ENCODE data around the gene DOCK9.
A peak's percentile ranks its signal among the peaks of the same experiment; 100 is the strongest.

The DOCK9 gene

DNA sequence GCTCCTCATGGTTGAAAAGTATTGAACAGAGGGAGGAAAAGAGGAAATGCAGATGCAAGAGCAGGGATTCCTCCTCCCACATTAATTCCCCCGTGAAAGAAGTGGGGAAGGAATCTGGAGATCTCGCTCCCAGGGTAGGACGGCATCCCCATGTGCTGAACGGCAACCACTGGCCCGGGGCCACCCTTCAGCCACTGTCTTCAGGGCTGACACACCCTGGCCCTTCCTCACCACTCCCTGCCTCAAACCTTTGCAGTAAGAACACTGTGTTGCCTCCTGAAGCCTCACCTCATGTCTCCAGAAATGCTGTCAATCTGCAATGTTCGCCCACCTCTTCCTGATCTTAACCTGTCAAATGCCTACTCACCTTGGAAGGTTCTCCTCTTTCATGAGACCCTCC is 10.9 kb upstream of the DOCK9 start:
- no peak overlapping the region for H3K4me3 Mint-ChIP-seq
- H3K36me3 Mint-ChIP-seq, result peaks cover 3% of the 10 kb centered on the region
- peaks cover 86% of the 10 kb centered on the region for H3K4me1 Mint-ChIP-seq
- no peaks in the 10 kb centered on the region for H3K9me3 Mint-ChIP-seq
- H3K27me3 Mint-ChIP-seq, result no peaks in the 10 kb centered on the region
- H3K27ac Mint-ChIP-seq, result peak overlapping the region; percentile 70

- H3K27me3 Mint-ChIP-seq, result no peaks in the 10 kb centered on the region
- no peak overlapping the region for H3K4me3 Mint-ChIP-seq
- peaks cover 3% of the 10 kb centered on the region for H3K36me3 Mint-ChIP-seq
- peaks cover 85% of the 10 kb centered on the region for H3K4me1 Mint-ChIP-seq
- peak overlapping the region; percentile 70 for H3K27ac Mint-ChIP-seq
- no peaks in the 10 kb centered on the region for H3K9me3 Mint-ChIP-seq
Observed at GRCh38 chr13:98988277-98988676, 10.4 kb upstream of the DOCK9 start.

DNA sequence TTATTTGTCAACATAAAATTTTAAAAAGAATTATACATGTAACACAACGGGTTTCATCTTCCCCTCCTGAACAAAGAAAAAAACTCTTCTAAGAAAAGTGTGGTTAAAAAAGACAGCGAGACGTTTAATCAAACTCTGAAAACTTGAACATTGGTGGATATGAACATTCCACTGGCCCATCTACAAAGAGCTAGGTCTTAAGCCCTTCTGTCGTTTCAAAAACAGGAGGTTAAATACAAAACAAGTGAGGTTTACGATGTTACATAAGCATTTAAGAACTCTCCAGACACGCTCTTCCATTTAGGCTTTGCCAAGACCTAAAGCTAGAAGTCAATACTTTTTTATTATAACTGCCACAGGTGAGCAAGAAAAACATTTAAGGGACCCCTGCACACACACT is 9.4 kb upstream of the DOCK9 start:
- peak overlapping the region; percentile 47 for H3K4me3 Mint-ChIP-seq
- no peaks in the 10 kb centered on the region for H3K9me3 Mint-ChIP-seq
- H3K27ac Mint-ChIP-seq, result peak overlapping the region; percentile 81
- peaks cover 85% of the 10 kb centered on the region for H3K4me1 Mint-ChIP-seq
- H3K36me3 Mint-ChIP-seq, result peaks cover 3% of the 10 kb centered on the region
- no peaks in the 10 kb centered on the region for H3K27me3 Mint-ChIP-seq

GRCh38 chr13:98986226-98986846 is 8.5 kb upstream of the DOCK9 start:
- peaks cover 87% of the 10 kb centered on the region for H3K4me1 Mint-ChIP-seq
- no peak overlapping the region for H3K4me3 Mint-ChIP-seq
- H3K9me3 Mint-ChIP-seq, result peaks cover 4% of the 10 kb centered on the region
- H3K27ac Mint-ChIP-seq, result peak overlapping the region; percentile 35
- no peaks in the 10 kb centered on the region for H3K27me3 Mint-ChIP-seq
- H3K36me3 Mint-ChIP-seq, result peaks cover 5% of the 10 kb centered on the region

GRCh38 chr13:98985591-98985990 is 7.7 kb upstream of the DOCK9 start:
- peaks cover 4% of the 10 kb centered on the region for H3K9me3 Mint-ChIP-seq
- no peaks in the 10 kb centered on the region for H3K27me3 Mint-ChIP-seq
- H3K4me3 Mint-ChIP-seq, result no peak overlapping the region
- peaks cover 89% of the 10 kb centered on the region for H3K4me1 Mint-ChIP-seq
- H3K27ac Mint-ChIP-seq, result no peak overlapping the region
- peaks cover 5% of the 10 kb centered on the region for H3K36me3 Mint-ChIP-seq

DNA sequence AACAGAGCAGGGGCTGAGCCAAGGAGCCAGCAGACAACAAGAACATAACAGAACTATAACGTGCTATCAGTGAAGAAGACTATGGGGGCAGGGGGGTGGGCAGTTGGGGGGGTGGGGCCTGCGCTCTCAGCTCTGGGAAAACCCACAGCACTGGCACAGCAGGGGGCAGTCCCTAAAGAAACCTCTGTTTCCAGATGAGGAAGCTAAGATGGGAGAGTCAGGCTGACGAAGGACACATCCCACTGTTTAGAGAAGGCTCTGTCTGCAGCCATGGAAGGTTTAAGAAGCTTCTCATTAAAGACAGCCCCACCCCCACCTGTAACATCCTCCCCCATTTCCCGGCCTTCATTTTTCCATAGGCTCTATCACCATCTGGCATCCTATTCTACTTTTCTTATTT is 7.1 kb upstream of the DOCK9 start:
- peaks cover 89% of the 10 kb centered on the region for H3K4me1 Mint-ChIP-seq
- peaks cover 5% of the 10 kb centered on the region for H3K36me3 Mint-ChIP-seq
- H3K27ac Mint-ChIP-seq, result no peak overlapping the region
- no peak overlapping the region for H3K4me3 Mint-ChIP-seq
- no peaks in the 10 kb centered on the region for H3K27me3 Mint-ChIP-seq
- H3K9me3 Mint-ChIP-seq, result peaks cover 4% of the 10 kb centered on the region

GRCh38 chr13:98984118-98984517 is 6.3 kb upstream of the DOCK9 start:
- no peak overlapping the region for H3K4me3 Mint-ChIP-seq
- peaks cover 4% of the 10 kb centered on the region for H3K9me3 Mint-ChIP-seq
- H3K27me3 Mint-ChIP-seq, result no peaks in the 10 kb centered on the region
- peaks cover 5% of the 10 kb centered on the region for H3K36me3 Mint-ChIP-seq
- peaks cover 84% of the 10 kb centered on the region for H3K4me1 Mint-ChIP-seq
- H3K27ac Mint-ChIP-seq, result peak overlapping the region; percentile 23

DNA sequence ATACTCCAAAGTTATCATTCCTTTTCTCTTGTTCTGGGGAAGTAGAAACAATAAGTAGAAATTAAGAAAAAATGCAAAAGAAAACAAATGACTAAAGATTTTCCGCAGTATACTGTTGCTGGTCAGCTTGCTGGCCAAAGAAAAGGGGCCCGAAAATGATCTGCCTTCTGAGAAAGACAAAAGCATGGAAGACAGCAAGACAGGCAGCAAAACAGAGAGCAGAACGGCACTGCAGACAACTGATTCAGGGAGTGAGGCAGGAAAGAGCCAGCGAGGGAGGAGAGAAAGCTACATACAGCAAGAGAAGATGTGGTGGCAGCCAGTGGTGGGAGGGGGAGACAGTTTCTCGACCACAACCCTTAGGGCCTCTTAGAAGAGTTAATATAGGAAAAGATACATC is 5.3 kb upstream of the DOCK9 start:
- peak overlapping the region; percentile 65 for H3K27ac Mint-ChIP-seq
- H3K4me3 Mint-ChIP-seq, result no peak overlapping the region
- peaks cover 84% of the 10 kb centered on the region for H3K4me1 Mint-ChIP-seq
- no peaks in the 10 kb centered on the region for H3K27me3 Mint-ChIP-seq
- peaks cover 5% of the 10 kb centered on the region for H3K36me3 Mint-ChIP-seq
- H3K9me3 Mint-ChIP-seq, result peaks cover 4% of the 10 kb centered on the region

GRCh38 chr13:98981369-98982080 is 3.7 kb upstream of the DOCK9 start:
- Mint-ChIP-seq H3K36me3 (peaks cover 4% of the 10 kb centered on the region), H3K9me3 (peaks cover 4% of the 10 kb centered on the region), H3K27ac (peak overlapping the region; percentile 73), H3K4me1 (peaks cover 90% of the 10 kb centered on the region), H3K4me3 (peak overlapping the region; percentile 40), H3K27me3 (no peaks in the 10 kb centered on the region)

GRCh38 chr13:98979012-98979660 is 1.3 kb upstream of the DOCK9 start:
- Mint-ChIP-seq H3K9me3 (peaks cover 4% of the 10 kb centered on the region), H3K27me3 (no peaks in the 10 kb centered on the region), H3K27ac (peak overlapping the region; percentile 68), H3K4me3 (no peak overlapping the region), H3K36me3 (peaks cover 3% of the 10 kb centered on the region), H3K4me1 (peaks cover 88% of the 10 kb centered on the region)

- Mint-ChIP-seq H3K9me3 (peaks cover 4% of the 10 kb centered on the region), H3K27me3 (no peaks in the 10 kb centered on the region), H3K27ac (peak overlapping the region; percentile 68), H3K4me1 (peaks cover 89% of the 10 kb centered on the region), H3K36me3 (peaks cover 2% of the 10 kb centered on the region), H3K4me3 (no peak overlapping the region)
Observed at GRCh38 chr13:98978280-98978679, 416 bp upstream of the DOCK9 start.

DNA sequence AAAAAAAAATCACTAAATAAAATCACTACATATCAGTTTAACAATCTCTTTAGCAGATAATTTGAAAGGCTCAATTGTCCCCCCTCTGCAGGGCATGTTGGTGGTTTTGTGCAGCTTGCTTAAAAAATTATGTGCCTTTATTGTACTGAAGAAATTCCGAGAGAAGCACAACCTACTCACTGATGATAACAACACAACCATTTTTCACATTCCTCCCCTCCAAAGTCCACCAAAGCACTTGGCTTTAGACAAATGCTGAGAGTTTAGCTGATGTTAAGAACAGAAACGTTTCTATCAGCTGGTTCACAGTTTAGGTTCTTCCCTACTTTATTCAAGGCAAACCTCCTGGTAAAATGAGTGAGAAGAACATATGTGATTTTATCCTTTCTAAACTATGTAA is 923 bp downstream of the DOCK9 start:
- no peaks in the 10 kb centered on the region for H3K27me3 Mint-ChIP-seq
- peaks cover 79% of the 10 kb centered on the region for H3K4me1 Mint-ChIP-seq
- peaks cover 2% of the 10 kb centered on the region for H3K36me3 Mint-ChIP-seq
- H3K4me3 Mint-ChIP-seq, result no peak overlapping the region
- peaks cover 3% of the 10 kb centered on the region for H3K9me3 Mint-ChIP-seq
- no peak overlapping the region for H3K27ac Mint-ChIP-seq

- no peaks in the 10 kb centered on the region for H3K36me3 Mint-ChIP-seq
- H3K9me3 Mint-ChIP-seq, result no peaks in the 10 kb centered on the region
- no peaks in the 10 kb centered on the region for H3K27me3 Mint-ChIP-seq
- peak overlapping the region; percentile 14 for H3K27ac Mint-ChIP-seq
- H3K4me1 Mint-ChIP-seq, result peaks cover 76% of the 10 kb centered on the region
- no peak overlapping the region for H3K4me3 Mint-ChIP-seq
Observed at GRCh38 chr13:98976338-98976737, 1.5 kb downstream of the DOCK9 start.

DNA sequence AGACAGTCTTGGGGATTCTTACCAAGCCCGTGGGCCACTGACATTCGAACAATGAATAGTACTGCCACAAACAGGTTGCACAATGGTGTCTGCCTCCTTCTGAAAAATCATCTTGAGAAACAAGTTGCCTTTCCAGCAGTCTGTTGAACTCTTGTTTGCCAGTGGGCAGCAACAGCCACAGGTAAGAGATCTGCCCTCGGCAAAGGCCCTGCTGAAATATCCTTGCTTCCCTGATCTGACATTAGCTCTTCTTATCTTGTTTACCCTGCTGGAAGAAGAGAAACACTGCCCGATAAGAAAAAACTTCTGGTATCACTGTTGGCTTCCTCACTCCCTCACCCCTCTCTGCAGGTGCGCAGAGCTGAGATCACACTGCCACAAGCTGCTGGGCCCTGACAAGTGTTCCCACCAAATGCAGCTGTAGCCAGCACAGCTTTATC is 2.0 kb downstream of the DOCK9 start:
- H3K27ac Mint-ChIP-seq, result peak overlapping the region; percentile 14
- H3K36me3 Mint-ChIP-seq, result no peaks in the 10 kb centered on the region
- no peaks in the 10 kb centered on the region for H3K27me3 Mint-ChIP-seq
- no peak overlapping the region for H3K4me3 Mint-ChIP-seq
- peaks cover 77% of the 10 kb centered on the region for H3K4me1 Mint-ChIP-seq
- H3K9me3 Mint-ChIP-seq, result no peaks in the 10 kb centered on the region

GRCh38 chr13:98974053-98974452 is 3.8 kb downstream of the DOCK9 start:
- Mint-ChIP-seq H3K27ac (no peak overlapping the region), H3K9me3 (no peaks in the 10 kb centered on the region), H3K4me1 (peaks cover 82% of the 10 kb centered on the region), H3K27me3 (no peaks in the 10 kb centered on the region), H3K36me3 (no peaks in the 10 kb centered on the region), H3K4me3 (no peak overlapping the region)

DNA sequence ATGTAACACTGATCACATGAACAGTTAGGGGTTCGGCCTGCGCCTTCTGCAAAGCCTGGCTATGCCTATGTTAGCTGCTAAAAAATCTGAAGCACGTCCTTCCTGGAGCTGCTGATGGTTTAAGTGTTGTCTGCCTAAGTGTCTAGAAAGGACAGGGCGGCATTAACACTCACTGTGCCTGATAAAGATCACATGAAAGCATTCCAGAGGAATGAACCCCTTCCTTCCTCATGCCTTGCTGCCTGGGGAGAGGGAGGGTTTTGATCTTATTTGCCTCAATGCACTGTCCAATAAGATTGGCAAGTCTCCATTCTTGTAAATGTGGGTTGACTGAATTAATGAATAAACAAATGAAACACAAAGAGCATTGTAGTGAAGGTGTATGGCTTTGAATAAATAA is 5.2 kb downstream of the DOCK9 start:
- Mint-ChIP-seq H3K4me3 (no peak overlapping the region), H3K4me1 (peaks cover 76% of the 10 kb centered on the region), H3K9me3 (no peaks in the 10 kb centered on the region), H3K27me3 (no peaks in the 10 kb centered on the region), H3K27ac (no peak overlapping the region), H3K36me3 (no peaks in the 10 kb centered on the region)
